GM21447 (cell line): Measurements from ENCODE around the gene SH3RF3.
"Not testable (repeated sequence)": the region's sequence is repeated elsewhere in the genome, so short reads cannot be mapped to it uniquely, and the experiment has no call there.

Source experiments
- ATAC-seq: cut with Tn5 transposase; IDR thresholded peaks from one replicate; pipeline ENCODE4 v1.9.1; 2021; ENCODE audit not compliant: unreplicated experiment

SH3RF3 gene

GRCh38 chr2:109117780-109118179 is 11.2 kb upstream of the SH3RF3 start:
- ATAC-seq, result no peak

GRCh38 chr2:109118321-109118720 is 10.7 kb upstream of the SH3RF3 start:
- ATAC-seq, result no peak

GRCh38 chr2:109120166-109120565 is 8.8 kb upstream of the SH3RF3 start:
- no peak for ATAC-seq

GRCh38 chr2:109120686-109121085 is 8.3 kb upstream of the SH3RF3 start:
- not testable (repeated sequence) for ATAC-seq

GRCh38 chr2:109123586-109124201 is 5.3 kb upstream of the SH3RF3 start:
- no peak for ATAC-seq

- no peak for ATAC-seq
Measured at GRCh38 chr2:109124982-109125592, 3.9 kb upstream of the SH3RF3 start.

- ATAC-seq, result no peak
Measured at GRCh38 chr2:109125593-109126500, 3.2 kb upstream of the SH3RF3 start.

GRCh38 chr2:109126501-109126860 is 2.5 kb upstream of the SH3RF3 start:
- no peak for ATAC-seq

- no peak for ATAC-seq
Measured at GRCh38 chr2:109127556-109127955, 1.4 kb upstream of the SH3RF3 start.

GRCh38 chr2:109128048-109128615 is 873 bp upstream of the SH3RF3 start:
- ATAC-seq, result peak; percentile 52

- no peak for ATAC-seq
Measured at GRCh38 chr2:109129356-109129920, 433 bp downstream of the SH3RF3 start.

- no peak for ATAC-seq
Measured at GRCh38 chr2:109129921-109130722, 1.1 kb downstream of the SH3RF3 start.

- no peak for ATAC-seq
Measured at GRCh38 chr2:109130723-109130995, 1.7 kb downstream of the SH3RF3 start.

GRCh38 chr2:109131777-109132176 is 2.8 kb downstream of the SH3RF3 start:
- no peak for ATAC-seq

GRCh38 chr2:109132626-109133025 is 3.6 kb downstream of the SH3RF3 start:
- ATAC-seq, result no peak

GRCh38 chr2:109133746-109134145 is 4.7 kb downstream of the SH3RF3 start:
- no peak for ATAC-seq

GRCh38 chr2:109134741-109135358 is 5.8 kb downstream of the SH3RF3 start:
- peak; percentile 66 for ATAC-seq

- ATAC-seq, result no peak
Measured at GRCh38 chr2:109135359-109136197, 6.6 kb downstream of the SH3RF3 start.

GRCh38 chr2:109136542-109136941 is 7.5 kb downstream of the SH3RF3 start:
- no peak for ATAC-seq
